GM06990 (cell line): ENCODE data around the gene DSCAML1.

Experiments
- DNase-seq: peaks from one replicate; pipeline ENCODE4 v3.0.0-alpha.2; 2011; ENCODE audit not compliant: insufficient read length; ENCODE audit errors: extremely low read depth
- H3K27me3 ChIP-seq: replicated peaks from 2 replicates; pipeline ENCODE4 v1.6.0; 2011; ENCODE audit warnings: low read length; ENCODE audit not compliant: control insufficient read depth, insufficient read depth
- H3K36me3 ChIP-seq: 2 replicates; pipeline ENCODE4 v1.5.1; 2011; ENCODE audit warnings: low read length; ENCODE audit not compliant: control insufficient read depth, insufficient read depth
- H3K4me3 ChIP-seq: replicated peaks from 2 replicates; pipeline ENCODE4 v1.5.1; 2011; ENCODE audit warnings: low read depth, mild to moderate bottlenecking, control low read depth, low read length
- TF ChIP-seq, protein P1 (sequence below): IDR thresholded peaks from 2 replicates; pipeline ENCODE4 v1.5.1; 2011; ENCODE audit warnings: low read length, control low read depth, mild to moderate bottlenecking, inconsistent platforms; ENCODE audit not compliant: insufficient read depth, poor library complexity, severe bottlenecking

The DSCAML1 gene

DNA sequence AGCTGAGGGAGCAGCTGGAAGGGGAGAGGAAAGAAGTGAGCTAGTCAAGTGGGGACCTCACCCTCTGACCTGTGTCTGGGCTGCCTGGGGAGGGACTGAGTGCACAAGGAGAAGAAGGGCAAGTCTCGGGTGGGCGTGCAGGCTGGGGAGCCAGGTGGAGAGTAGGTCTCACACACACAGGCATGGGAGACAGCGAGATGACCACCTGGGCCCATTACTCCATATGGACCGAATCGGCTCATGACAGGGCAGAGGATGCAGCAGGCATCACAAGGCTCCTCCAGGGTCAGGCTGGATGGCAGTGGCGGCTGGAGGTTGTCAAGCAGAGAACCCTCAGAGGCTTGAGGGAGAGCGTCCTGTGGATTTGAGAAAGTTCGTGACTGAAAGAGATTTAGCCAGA, 405.8 kb downstream of the DSCAML1 start:
- peaks cover 43% of the 10 kb centered on the region for H3K36me3 ChIP-seq
- TF ChIP-seq, protein P1, sequence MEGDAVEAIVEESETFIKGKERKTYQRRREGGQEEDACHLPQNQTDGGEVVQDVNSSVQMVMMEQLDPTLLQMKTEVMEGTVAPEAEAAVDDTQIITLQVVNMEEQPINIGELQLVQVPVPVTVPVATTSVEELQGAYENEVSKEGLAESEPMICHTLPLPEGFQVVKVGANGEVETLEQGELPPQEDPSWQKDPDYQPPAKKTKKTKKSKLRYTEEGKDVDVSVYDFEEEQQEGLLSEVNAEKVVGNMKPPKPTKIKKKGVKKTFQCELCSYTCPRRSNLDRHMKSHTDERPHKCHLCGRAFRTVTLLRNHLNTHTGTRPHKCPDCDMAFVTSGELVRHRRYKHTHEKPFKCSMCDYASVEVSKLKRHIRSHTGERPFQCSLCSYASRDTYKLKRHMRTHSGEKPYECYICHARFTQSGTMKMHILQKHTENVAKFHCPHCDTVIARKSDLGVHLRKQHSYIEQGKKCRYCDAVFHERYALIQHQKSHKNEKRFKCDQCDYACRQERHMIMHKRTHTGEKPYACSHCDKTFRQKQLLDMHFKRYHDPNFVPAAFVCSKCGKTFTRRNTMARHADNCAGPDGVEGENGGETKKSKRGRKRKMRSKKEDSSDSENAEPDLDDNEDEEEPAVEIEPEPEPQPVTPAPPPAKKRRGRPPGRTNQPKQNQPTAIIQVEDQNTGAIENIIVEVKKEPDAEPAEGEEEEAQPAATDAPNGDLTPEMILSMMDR: no peak
- H3K27me3 ChIP-seq: no peaks in the 10 kb centered on the region
- DNase-seq: no peak
- no peak overlapping the region for H3K4me3 ChIP-seq

DNA sequence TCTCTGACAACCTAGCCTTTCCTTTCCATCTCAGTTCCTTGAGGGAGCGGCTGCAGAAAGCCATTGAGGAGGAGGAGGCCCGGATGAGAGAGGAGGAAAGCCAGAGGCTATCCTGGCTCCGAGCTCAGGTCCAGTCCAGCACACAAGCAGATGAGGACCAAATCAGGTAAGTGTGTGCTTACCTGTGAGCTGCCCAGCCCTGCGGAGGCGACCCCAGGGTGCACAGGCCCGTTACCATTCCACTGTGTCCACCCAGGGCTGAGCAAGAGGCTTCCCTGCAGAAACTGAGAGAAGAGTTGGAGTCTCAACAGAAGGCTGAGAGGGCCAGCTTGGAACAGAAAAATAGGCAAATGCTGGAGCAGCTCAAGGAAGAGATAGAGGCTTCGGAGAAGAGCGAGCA, 406.3 kb downstream of the DSCAML1 start:
- H3K27me3 ChIP-seq: no peaks in the 10 kb centered on the region
- no peak for DNase-seq
- TF ChIP-seq, protein P1: no peak
- peaks cover 44% of the 10 kb centered on the region for H3K36me3 ChIP-seq
- no peak overlapping the region for H3K4me3 ChIP-seq

DNA sequence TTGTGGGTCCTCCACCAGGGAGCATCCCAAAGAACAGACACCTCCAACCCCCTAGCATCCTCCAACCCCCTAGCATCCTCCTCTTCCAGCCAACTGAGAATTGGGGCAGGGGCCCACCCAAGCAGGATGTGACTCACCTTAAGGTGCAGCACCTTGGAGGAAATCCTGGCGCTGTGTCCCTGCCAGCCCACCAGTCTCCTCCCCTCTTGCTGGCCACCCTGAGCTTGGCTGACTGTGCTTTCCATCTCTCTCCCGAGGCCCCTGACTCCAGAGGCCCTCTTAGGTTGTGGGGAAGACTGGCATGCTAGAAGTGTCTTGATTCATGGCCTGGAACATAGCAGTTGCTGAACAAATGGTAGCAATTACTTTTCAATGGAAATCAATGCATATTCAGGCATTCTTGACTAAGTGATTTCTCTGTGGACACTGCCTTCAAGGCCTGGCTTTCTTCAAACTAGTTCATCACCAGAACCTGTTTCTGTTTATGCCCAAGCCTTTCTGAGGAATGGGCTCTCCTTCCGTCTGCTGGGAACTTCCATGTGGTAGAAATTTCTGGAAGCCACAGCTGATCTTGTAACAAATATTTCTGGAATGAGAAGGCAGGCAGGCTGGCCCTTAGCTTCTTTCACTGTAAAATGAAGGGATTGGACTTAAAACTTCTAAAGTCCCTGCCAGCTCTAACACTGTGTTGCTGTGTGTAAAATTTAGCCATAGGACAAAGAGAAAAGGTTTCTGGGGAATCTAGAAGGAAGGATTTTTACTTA, 408.8 kb downstream of the DSCAML1 start:
- no peak for DNase-seq
- Histone ChIP-seq H3K27me3 (no peaks in the 10 kb centered on the region), H3K36me3 (peaks cover 41% of the 10 kb centered on the region), H3K4me3 (no peak overlapping the region)
- TF ChIP-seq, protein P1: no peak

DNA sequence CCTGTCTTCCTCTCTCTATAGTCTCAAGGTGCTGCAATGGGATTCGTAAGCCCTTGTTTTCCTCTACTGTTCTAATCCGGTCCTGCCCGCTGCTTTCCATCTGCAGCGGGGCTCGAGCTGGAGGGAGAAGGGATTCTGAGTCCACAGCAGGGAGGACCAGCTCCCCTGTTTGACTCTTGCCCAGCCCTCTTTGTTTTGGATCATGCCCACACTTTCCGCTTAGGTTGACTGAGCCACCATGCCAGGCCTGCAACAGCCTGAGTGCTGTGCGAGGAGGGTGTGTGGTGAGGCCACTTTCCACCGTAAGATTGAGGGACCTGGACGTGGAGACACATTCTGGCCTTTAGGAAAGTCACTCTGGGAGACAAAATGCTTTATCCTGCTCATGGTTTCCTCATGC, 411.1 kb downstream of the DSCAML1 start:
- Histone ChIP-seq H3K4me3 (no peak overlapping the region), H3K27me3 (no peaks in the 10 kb centered on the region), H3K36me3 (peaks cover 35% of the 10 kb centered on the region)
- DNase-seq: no peak
- TF ChIP-seq, protein P1: no peak

DNA sequence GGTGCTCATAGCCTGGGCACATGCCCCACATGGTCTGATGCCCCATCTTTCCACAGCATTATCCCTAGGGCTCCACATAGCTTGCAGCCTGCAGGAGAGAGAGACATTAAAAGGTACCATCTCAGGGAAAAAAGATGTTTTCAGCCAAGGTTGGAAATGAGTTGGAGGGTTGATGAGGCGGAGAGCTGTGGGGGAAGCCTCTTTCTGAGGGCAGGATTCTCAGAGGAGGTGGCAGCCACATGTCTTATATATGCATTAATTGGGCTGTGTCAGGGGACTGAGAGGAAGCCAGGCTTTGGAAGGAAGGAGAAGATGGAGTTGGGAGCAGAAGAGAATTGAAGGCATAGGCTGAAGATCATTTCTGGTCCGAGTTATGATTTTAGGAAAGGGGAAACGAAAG, 411.5 kb downstream of the DSCAML1 start:
- TF ChIP-seq, protein P1: no peak
- H3K4me3 ChIP-seq: no peak overlapping the region

More for the DNA sequence above, 411.5 kb downstream of the DSCAML1 start:
- no peaks in the 10 kb centered on the region for H3K27me3 ChIP-seq
- peaks cover 40% of the 10 kb centered on the region for H3K36me3 ChIP-seq
- DNase-seq: no peak
